A549 (cell line): ENCODE measurements around the gene DLG1. TPM values are rescaled to one million over a fixed set of nuclear protein-coding genes. Genes with fewer than 3 reads are reported as not detected.

Experiments
- ATAC-seq, 2 experiments: fragments of 200-7000 bp in 1 of 2; fragments of >200 bp in 1 of 2; cut with Nextera tagmentation in 1 of 2; cut with Tn5 transposase in 1 of 2; 3 replicates each; pipeline versions ENCODE4 v1.8.0 to v1.9.1; 2018 to 2020; ENCODE audit warnings: mild to moderate bottlenecking in 1 of 2, moderate library complexity in 1 of 2
- CTCF ChIA-PET: fragments of 300-600 bp; sonication (Branson Sonifier 250); formaldehyde crosslinking; extraction: SDS; loops from one replicate; lab custom pipeline; 2021; ENCODE audit warnings: antibody characterized with exemption, inconsistent platforms; lab: Yijun Ruan, JAX
- POLR2A ChIA-PET: fragments of 350-600 bp; formaldehyde crosslinking; extraction: SDS; loops from one replicate; lab custom pipeline; 2021; ENCODE audit warnings: antibody characterized with exemption, inconsistent platforms; lab: Yijun Ruan, JAX
- DNase-seq, 2 experiments: peaks; one replicate each; pipeline versions ENCODE4 v3.0.0 to v3.0.0-alpha.2; 2011 to 2016; ENCODE audit warnings: low read depth in 1 of 2, low spot score in 1 of 2
- FAIRE-seq: peaks from 2 replicates; lab custom pipeline; 2011; peaks lifted over from hg19 to GRCh38; lab: Jason Lieb, UNC
- H3K27ac ChIP-seq, 2 experiments: fragments of >200 bp; sonication (Bioruptor Twin); formaldehyde crosslinking; 3 replicates each; pipeline ENCODE4 v1.5.1; 2016 to 2017
- H3K4me1 ChIP-seq: fragments of >200 bp; sonication (Bioruptor Twin); formaldehyde crosslinking; 3 replicates; pipeline ENCODE4 v1.6.1; 2016
- H3K4me2 ChIP-seq: fragments of >200 bp; sonication (Bioruptor Twin); formaldehyde crosslinking; 3 replicates; pipeline ENCODE4 v1.6.1; 2016
- H3K4me3 ChIP-seq: fragments of >200 bp; sonication (Bioruptor Twin); formaldehyde crosslinking; 3 replicates; pipeline ENCODE4 v1.5.1; 2016
- H3K9me3 ChIP-seq: fragments of >200 bp; sonication (Bioruptor Twin); formaldehyde crosslinking; 3 replicates; pipeline ENCODE4 v1.6.1; 2016
- CBX2 ChIP-seq: fragments of 200-600 bp; sonication (generic); IDR thresholded peaks from 2 replicates; pipeline ENCODE4 v1.6.1; 2016; ENCODE audit warnings: low read depth, mild to moderate bottlenecking, borderline replicate concordance
- CBX8 ChIP-seq: fragments of 200-600 bp; sonication (generic); IDR thresholded peaks from 2 replicates; pipeline ENCODE4 v1.6.1; 2016
- CHD2 ChIP-seq: fragments of 150-350 bp; IDR thresholded peaks from 2 replicates; pipeline ENCODE4 v1.6.1; 2014; ENCODE audit warnings: low read length; ENCODE audit not compliant: partially characterized antibody
- CTCF ChIP-seq: fragments of >200 bp; sonication (Bioruptor Twin); formaldehyde crosslinking; IDR thresholded peaks from 3 replicates; pipeline ENCODE4 v1.5.1; 2016
- ELK1 ChIP-seq: fragments of 150-350 bp; IDR thresholded peaks from 2 replicates; pipeline ENCODE4 v1.6.1; 2014; ENCODE audit warnings: low read depth, mild to moderate bottlenecking, low read length
- ESRRA ChIP-seq: fragments of 150-350 bp; IDR thresholded peaks from 2 replicates; pipeline ENCODE4 v1.6.1; 2014; ENCODE audit warnings: mild to moderate bottlenecking, low read length, borderline replicate concordance
- FOXS1 ChIP-seq: fragments of 250-450 bp; sonication (Bioruptor Pico); IDR thresholded peaks from 2 replicates; pipeline ENCODE4 v1.5.0; 2020; ENCODE audit warnings: mild to moderate bottlenecking, moderate library complexity
- GATA3 ChIP-seq: IDR thresholded peaks from 2 replicates; pipeline ENCODE4 v1.6.1; 2012; ENCODE audit warnings: borderline replicate concordance
- HMGXB4 ChIP-seq: fragments of 250-450 bp; sonication (Bioruptor Pico); IDR thresholded peaks from 2 replicates; pipeline ENCODE4 v1.5.0; 2021; ENCODE audit warnings: mild to moderate bottlenecking, moderate library complexity, borderline replicate concordance
- KDM1A ChIP-seq: fragments of 200-600 bp; sonication (generic); IDR thresholded peaks from 2 replicates; pipeline ENCODE4 v1.6.1; 2016; ENCODE audit warnings: low read depth, mild to moderate bottlenecking
- RAD21 ChIP-seq, 2 experiments: fragments of >200 bp in 1 of 2; sonication (Bioruptor Twin) in 1 of 2; formaldehyde crosslinking in 1 of 2; IDR thresholded peaks in 1 of 2; conservative IDR thresholded peaks in 1 of 2; 2 replicates in 1 of 2; 3 replicates in 1 of 2; pipeline ENCODE4 v1.6.1; 2012 to 2018; ENCODE audit warnings: inconsistent platforms in 1 of 2
- RARB ChIP-seq: fragments of 250-450 bp; sonication (Bioruptor Pico); IDR thresholded peaks from 2 replicates; pipeline ENCODE4 v1.8.0; 2021; ENCODE audit warnings: mild to moderate bottlenecking, moderate library complexity
- REST ChIP-seq: fragments of 200-600 bp; sonication (generic); IDR thresholded peaks from 2 replicates; pipeline ENCODE4 v1.6.1; 2016; ENCODE audit warnings: antibody characterized with exemption, mild to moderate bottlenecking, moderate library complexity
- SMC3 ChIP-seq: fragments of >200 bp; sonication (Bioruptor Twin); formaldehyde crosslinking; IDR thresholded peaks from 3 replicates; pipeline ENCODE4 v1.6.1; 2018; ENCODE audit warnings: inconsistent platforms
- TP53 ChIP-seq: fragments of 250-450 bp; sonication (Bioruptor Pico); IDR thresholded peaks from 2 replicates; pipeline ENCODE4 v1.5.0; 2021; ENCODE audit warnings: mild to moderate bottlenecking, moderate library complexity
- ZC3H11A ChIP-seq: fragments of 450-650 bp; IDR thresholded peaks from 2 replicates; pipeline ENCODE4 v1.6.1; 2014; ENCODE audit warnings: antibody characterized with exemption, mild to moderate bottlenecking
- ZSCAN20 ChIP-seq: fragments of 250-450 bp; sonication (Bioruptor Pico); IDR thresholded peaks from 2 replicates; pipeline ENCODE4 v1.8.0; 2022; ENCODE audit warnings: mild to moderate bottlenecking, moderate library complexity
- WGBS: methylation state at CpG from one replicate; pipeline ENCODE4 v1.1.6; 2017; ENCODE audit errors: missing lambda C conversion rate; 5-methylcytosine and 5-hydroxymethylcytosine counted together
- polyA plus RNA-seq, 4 experiments: library from polyadenylated mRNA; depleted of rRNA in 3 of 4; stranded (reverse); fragments of >200 nt; fragmentation: RNase III in 1 of 4; extraction: RNeasy Plus Mini Kit Qiagen cat#74134 plus additional on column Dnase treatment in 1 of 4; gene quantifications; 2 replicates in 3 of 4; 3 replicates in 1 of 4; pipeline ENCODE4 v1.2.3, GENCODE V29; 2011 to 2017

Gene DLG1
- polyA plus RNA-seq, 2 of the 4 experiments (the other 2 are of a cell fraction), result 27.0 to 33.9 TPM

- no peak for FAIRE-seq
- no peak overlapping the region for H3K27ac ChIP-seq
- no peak overlapping the region for H3K4me2 ChIP-seq
- H3K4me1 ChIP-seq, result peaks cover 49% of the 10 kb centered on the region
- POLR2A ChIA-PET, result no interaction called here
- CTCF ChIA-PET, result interaction anchor here (0.6 to 2.0 kb wide), 12 partner anchors 10 to 291 kb away, joined by 3 to 12 read pairs (median 4); no protein-coding TSS in a partner anchor
- peak; percentile 63 for TF ChIP-seq SMC3
- no peak for TF ChIP-seq REST
- no peak for TF ChIP-seq ELK1
- peak; percentile 60 for TF ChIP-seq CTCF
- no peak for TF ChIP-seq CBX2
- no peak for TF ChIP-seq HMGXB4 (CRISPR knock-in tag)
- no peak for TF ChIP-seq CHD2
- TF ChIP-seq ZSCAN20, result no peak
- no peak for TF ChIP-seq ZC3H11A
- TF ChIP-seq RAD21 (conservative IDR thresholded peaks at IDR 0.05 in 1 of 2, IDR thresholded peaks at IDR 0.05 in 1 of 2), result peak; percentile 60 to 70
- TF ChIP-seq, all 56 proteins: peak for 3
- DNase-seq (peak; percentile 39 to 50), ATAC-seq (peak; percentile 50 to 75; a peak in 4 of 6 replicates)
- H3K4me3 ChIP-seq, result no peak overlapping the region
- H3K9me3 ChIP-seq, result no peaks in the 10 kb centered on the region
Measured at GRCh38 chr3:197224034-197224444, 74.4 kb downstream of the DLG1 start.

GRCh38 chr3:197222937-197223370, 75.5 kb downstream of the DLG1 start:
- no peak for DNase-seq
- Histone ChIP-seq H3K4me1 (peaks cover 43% of the 10 kb centered on the region), H3K4me3 (no peak overlapping the region), H3K27ac (no peak overlapping the region), H3K9me3 (no peaks in the 10 kb centered on the region), H3K4me2 (no peak overlapping the region)
- TF ChIP-seq TP53 (CRISPR knock-in tag) (no peak), FOXS1 (CRISPR knock-in tag) (no peak), CBX8 (no peak), KDM1A (no peak), HMGXB4 (CRISPR knock-in tag) (no peak), RARB (CRISPR knock-in tag) (no peak), ESRRA (no peak), GATA3 (no peak)
- POLR2A ChIA-PET, result no interaction called here
- CTCF ChIA-PET, result interaction anchor here (0.6 to 2.1 kb wide), 10 partner anchors 14 to 376 kb away, joined by 3 to 11 read pairs (median 3); no protein-coding TSS in a partner anchor
- ATAC-seq, result no peak
- 88% methylated on average over 5 of the region's 5 CpGs for WGBS
- no peak for FAIRE-seq
